ENCODE data around the gene SIRT5.

DNA sequence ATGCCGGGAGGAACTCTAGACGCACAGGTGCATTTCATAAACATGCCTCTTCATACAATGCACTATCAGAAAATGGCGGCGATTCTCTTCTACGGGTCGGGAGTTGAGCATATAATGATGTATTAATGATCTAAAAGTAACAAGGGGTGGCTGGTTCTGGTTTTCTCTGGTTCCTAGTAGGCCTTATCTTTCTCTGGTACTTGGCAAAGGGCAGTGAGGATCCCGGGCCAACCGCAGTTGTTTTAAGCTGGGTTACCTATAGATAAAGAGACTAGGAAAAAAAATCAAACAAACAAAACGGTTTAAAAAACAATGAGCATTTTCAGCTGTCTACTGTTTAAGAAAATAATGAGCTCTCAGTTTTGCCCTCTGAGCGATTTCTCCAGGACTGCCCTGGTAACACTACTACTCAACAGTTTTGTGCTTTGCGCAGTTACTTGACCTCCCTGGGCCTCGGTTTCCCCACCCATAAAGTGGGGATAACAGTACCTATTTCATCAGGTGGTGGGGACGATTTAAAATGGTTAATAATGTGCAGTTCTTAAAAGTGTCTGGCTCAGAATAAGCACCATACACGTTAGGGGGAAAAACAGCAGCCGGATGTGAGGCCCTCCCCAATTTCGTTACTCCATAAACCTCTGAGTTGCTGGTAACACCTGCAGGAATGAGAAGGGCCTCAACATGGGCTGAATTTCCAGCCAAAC is 1.3 kb upstream of the SIRT5 start:
- TF ChIP-seq, protein P1, sequence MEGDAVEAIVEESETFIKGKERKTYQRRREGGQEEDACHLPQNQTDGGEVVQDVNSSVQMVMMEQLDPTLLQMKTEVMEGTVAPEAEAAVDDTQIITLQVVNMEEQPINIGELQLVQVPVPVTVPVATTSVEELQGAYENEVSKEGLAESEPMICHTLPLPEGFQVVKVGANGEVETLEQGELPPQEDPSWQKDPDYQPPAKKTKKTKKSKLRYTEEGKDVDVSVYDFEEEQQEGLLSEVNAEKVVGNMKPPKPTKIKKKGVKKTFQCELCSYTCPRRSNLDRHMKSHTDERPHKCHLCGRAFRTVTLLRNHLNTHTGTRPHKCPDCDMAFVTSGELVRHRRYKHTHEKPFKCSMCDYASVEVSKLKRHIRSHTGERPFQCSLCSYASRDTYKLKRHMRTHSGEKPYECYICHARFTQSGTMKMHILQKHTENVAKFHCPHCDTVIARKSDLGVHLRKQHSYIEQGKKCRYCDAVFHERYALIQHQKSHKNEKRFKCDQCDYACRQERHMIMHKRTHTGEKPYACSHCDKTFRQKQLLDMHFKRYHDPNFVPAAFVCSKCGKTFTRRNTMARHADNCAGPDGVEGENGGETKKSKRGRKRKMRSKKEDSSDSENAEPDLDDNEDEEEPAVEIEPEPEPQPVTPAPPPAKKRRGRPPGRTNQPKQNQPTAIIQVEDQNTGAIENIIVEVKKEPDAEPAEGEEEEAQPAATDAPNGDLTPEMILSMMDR (IDR thresholded peaks at IDR 0.05), result no peak
- TF ChIP-seq POLR2A (IDR thresholded peaks at IDR 0.05), result no peak
